ENCODE measurements around the gene HINT2.
A peak's percentile ranks its signal among the peaks of the same experiment; 100 is the strongest.

The HINT2 gene

DNA sequence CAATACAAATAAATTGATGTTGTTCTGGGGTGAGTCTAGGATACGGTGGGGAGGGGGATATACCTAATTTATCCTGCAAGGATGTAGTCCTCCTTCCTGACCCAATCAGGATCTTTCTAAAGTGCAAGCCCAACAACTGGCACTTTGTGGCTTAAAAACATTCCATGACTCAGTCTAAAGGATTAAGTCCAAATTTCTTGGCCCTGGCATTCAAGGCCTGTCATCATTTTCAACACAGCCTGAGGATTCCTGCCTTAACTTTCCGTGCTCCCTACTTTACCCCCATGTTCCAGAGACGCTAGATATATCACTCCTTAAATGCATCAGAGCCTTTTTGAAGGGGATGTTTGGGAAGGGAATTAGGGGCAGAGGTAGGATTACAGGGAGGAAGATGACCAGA, 12.6 kb upstream of the HINT2 start:
- CTCF ChIA-PET: interaction anchor here (1.3 kb wide), 1 partner anchor 37 kb away, joined by 8 read pairs; no protein-coding TSS in a partner anchor
- DNase-seq (ENCODE audit: extremely low spot score): no peak
- TF ChIP-seq, protein P1, sequence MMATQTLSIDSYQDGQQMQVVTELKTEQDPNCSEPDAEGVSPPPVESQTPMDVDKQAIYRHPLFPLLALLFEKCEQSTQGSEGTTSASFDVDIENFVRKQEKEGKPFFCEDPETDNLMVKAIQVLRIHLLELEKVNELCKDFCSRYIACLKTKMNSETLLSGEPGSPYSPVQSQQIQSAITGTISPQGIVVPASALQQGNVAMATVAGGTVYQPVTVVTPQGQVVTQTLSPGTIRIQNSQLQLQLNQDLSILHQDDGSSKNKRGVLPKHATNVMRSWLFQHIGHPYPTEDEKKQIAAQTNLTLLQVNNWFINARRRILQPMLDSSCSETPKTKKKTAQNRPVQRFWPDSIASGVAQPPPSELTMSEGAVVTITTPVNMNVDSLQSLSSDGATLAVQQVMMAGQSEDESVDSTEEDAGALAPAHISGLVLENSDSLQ (IDR thresholded peaks at IDR 0.05): no peak
- TF ChIP-seq BHLHE40 (IDR thresholded peaks at IDR 0.05; ENCODE audit: borderline replicate concordance) (no peak), SUZ12 (IDR thresholded peaks at IDR 0.05) (no peak), ARNT (IDR thresholded peaks at IDR 0.05) (no peak), CTBP1 (IDR thresholded peaks at IDR 0.05; ENCODE audit: borderline replicate concordance) (no peak), ZNF384 (IDR thresholded peaks at IDR 0.05) (no peak)
- POLR2A ChIA-PET: interaction anchor here (1.9 kb wide), 1 partner anchor 13 kb away, joined by 9 read pairs; the partner anchor contains the start of gene HINT2

DNA sequence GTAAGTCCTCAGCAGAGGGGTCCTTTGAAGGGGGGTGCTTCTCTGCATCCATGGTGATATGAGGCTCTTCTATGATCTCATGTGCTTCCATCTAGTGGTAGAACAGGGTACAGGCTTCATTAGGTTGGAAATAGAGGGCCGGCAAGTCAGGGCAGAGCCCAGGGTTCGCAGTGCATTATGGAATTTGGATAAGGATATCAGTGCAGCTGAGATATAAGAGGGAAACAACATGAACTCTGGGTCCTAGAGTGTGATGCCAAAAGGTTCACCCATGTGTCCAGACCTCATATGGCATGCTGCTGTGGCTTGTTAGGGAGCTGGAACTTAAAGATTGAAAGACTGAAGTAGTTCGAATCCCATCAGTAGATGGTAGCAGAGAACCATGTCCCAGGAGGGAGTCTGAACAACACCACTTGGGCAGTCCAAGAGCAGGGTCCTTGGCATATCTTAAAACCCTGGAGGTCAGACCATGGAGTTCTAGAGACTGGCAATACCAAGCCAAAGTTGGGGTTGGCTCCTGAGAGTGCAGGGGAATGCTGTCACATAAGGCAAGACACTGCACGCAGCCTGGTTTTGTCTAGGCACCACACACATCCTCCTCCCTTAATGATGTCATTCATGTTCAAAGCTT, 11.3 kb upstream of the HINT2 start:
- DNase-seq (ENCODE audit: extremely low spot score): peak; percentile 65
- CTCF ChIA-PET: interaction anchor here (1.3 to 1.7 kb wide), 3 partner anchors 13 to 56 kb away, joined by 6 to 10 read pairs (median 8); partner anchors contain the start of gene SPAG8
- POLR2A ChIA-PET: interaction anchor here (0.8 to 1.6 kb wide), 2 partner anchors 12 to 94 kb away, joined by 3 to 4 read pairs; partner anchors contain the start of genes CREB3, HINT2 and TLN1
- TF ChIP-seq LEF1 (IDR thresholded peaks at IDR 0.05; ENCODE audit: borderline replicate concordance) (no peak), FOXK2 (IDR thresholded peaks at IDR 0.05) (no peak), BHLHE40 (IDR thresholded peaks at IDR 0.05; ENCODE audit: borderline replicate concordance) (no peak), FOXA1 (IDR thresholded peaks at IDR 0.05) (no peak), ARNT (IDR thresholded peaks at IDR 0.05) (no peak), NFRKB (IDR thresholded peaks at IDR 0.05) (no peak), ZNF384 (IDR thresholded peaks at IDR 0.05) (no peak), SUZ12 (IDR thresholded peaks at IDR 0.05) (no peak), HDGF (IDR thresholded peaks at IDR 0.05; ENCODE audit: borderline replicate concordance) (no peak), CTBP1 (IDR thresholded peaks at IDR 0.05; ENCODE audit: borderline replicate concordance) (no peak), L3MBTL2 (conservative IDR thresholded peaks at IDR 0.05) (no peak), FOXM1 (IDR thresholded peaks at IDR 0.05; ENCODE audit: borderline replicate concordance) (no peak), TARDBP (IDR thresholded peaks at IDR 0.05) (no peak), ELF4 (IDR thresholded peaks at IDR 0.05) (no peak), SP1 (IDR thresholded peaks at IDR 0.05) (no peak)
- TF ChIP-seq, protein P1 (IDR thresholded peaks at IDR 0.05): no peak

DNA sequence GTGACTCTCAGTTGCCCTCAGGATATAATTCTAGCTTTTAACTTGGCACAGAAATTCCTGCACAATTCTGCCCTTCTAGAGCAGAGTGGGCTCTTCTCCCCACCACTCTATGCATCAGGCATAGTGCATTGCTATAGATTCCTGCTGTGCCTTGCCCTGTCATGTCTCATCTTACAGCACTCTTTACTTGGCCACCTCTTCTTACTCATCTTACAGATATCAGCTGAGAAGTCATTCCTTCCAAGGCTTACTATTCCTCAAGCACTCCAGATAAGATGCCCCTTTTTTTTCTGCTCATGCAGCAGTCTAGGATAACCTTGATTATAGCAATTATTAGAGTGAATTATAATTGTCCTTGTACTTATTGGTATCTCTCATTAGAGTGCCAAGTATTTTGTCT, 8.1 kb upstream of the HINT2 start:
- CTCF ChIA-PET: no interaction called here
- TF ChIP-seq FOXA1 (IDR thresholded peaks at IDR 0.05) (no peak), FOXM1 (IDR thresholded peaks at IDR 0.05; ENCODE audit: borderline replicate concordance) (no peak), CTBP1 (IDR thresholded peaks at IDR 0.05; ENCODE audit: borderline replicate concordance) (no peak), ZNF384 (IDR thresholded peaks at IDR 0.05) (no peak), L3MBTL2 (conservative IDR thresholded peaks at IDR 0.05) (no peak), SP1 (IDR thresholded peaks at IDR 0.05) (no peak), SUZ12 (IDR thresholded peaks at IDR 0.05) (no peak), FOXK2 (IDR thresholded peaks at IDR 0.05) (no peak), NFRKB (IDR thresholded peaks at IDR 0.05) (no peak), ELF4 (IDR thresholded peaks at IDR 0.05) (no peak), BHLHE40 (IDR thresholded peaks at IDR 0.05; ENCODE audit: borderline replicate concordance) (no peak), HDGF (IDR thresholded peaks at IDR 0.05; ENCODE audit: borderline replicate concordance) (no peak), ARNT (IDR thresholded peaks at IDR 0.05) (no peak), TARDBP (IDR thresholded peaks at IDR 0.05) (no peak), LEF1 (IDR thresholded peaks at IDR 0.05; ENCODE audit: borderline replicate concordance) (no peak)
- TF ChIP-seq, protein P1 (IDR thresholded peaks at IDR 0.05): no peak
- POLR2A ChIA-PET: no interaction called here
- no peak for DNase-seq (ENCODE audit: extremely low spot score)

DNA sequence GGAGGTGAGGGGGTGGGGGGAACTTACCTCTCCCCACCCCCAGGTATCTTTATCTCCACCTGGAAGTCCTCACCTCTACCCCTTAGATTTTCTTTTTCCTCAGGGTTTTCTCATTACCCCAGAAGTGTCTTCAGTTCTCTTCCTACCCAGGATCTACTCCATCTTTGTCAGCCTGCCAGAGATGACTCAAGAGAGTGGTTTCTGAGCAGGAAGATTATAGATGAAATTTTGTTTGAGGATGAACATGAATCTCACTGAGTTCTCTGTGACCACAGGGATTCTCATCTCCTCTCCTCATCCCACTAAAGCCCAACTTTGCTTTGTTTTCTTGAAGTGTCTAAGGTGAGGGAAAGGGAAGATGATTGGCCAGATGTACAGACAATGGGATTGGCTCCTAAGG, 5.2 kb upstream of the HINT2 start:
- POLR2A ChIA-PET: no interaction called here
- TF ChIP-seq CTBP1 (IDR thresholded peaks at IDR 0.05; ENCODE audit: borderline replicate concordance): no peak
- no peak for TF ChIP-seq HDGF (IDR thresholded peaks at IDR 0.05; ENCODE audit: borderline replicate concordance)
- TF ChIP-seq L3MBTL2 (conservative IDR thresholded peaks at IDR 0.05): no peak
- TF ChIP-seq SP1 (IDR thresholded peaks at IDR 0.05): no peak
- TF ChIP-seq FOXM1 (IDR thresholded peaks at IDR 0.05; ENCODE audit: borderline replicate concordance): no peak
- TF ChIP-seq LEF1 (IDR thresholded peaks at IDR 0.05; ENCODE audit: borderline replicate concordance): no peak
- CTCF ChIA-PET: no interaction called here
- no peak for DNase-seq (ENCODE audit: extremely low spot score)

DNA sequence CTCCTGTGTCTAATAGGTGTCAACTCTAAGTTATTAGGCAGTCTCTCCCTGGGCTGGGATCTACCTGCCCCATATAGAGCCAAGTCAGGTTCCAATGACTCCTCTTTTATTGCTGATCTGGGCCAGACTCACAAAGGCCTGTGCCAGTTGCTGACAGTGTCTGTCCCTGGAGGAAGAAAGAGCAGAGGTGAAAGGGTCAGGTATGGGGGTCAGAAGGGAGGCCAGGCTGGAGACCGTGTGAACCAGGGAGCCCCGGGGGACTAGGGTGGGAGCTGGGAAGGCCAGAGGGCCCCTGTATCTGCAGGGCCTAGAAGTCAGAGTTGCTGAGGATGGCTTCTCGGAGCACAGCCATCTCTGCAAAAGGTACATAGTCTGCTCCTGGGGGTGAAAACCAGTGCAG, 3.5 kb upstream of the HINT2 start:
- POLR2A ChIA-PET: no interaction called here
- TF ChIP-seq FOXK2 (IDR thresholded peaks at IDR 0.05) (no peak), L3MBTL2 (conservative IDR thresholded peaks at IDR 0.05) (no peak), BHLHE40 (IDR thresholded peaks at IDR 0.05; ENCODE audit: borderline replicate concordance) (no peak), NFRKB (IDR thresholded peaks at IDR 0.05) (no peak), TARDBP (IDR thresholded peaks at IDR 0.05) (no peak), SP1 (IDR thresholded peaks at IDR 0.05) (no peak), ARNT (IDR thresholded peaks at IDR 0.05) (no peak)
- DNase-seq (ENCODE audit: extremely low spot score): no peak
- CTCF ChIA-PET: no interaction called here

DNA sequence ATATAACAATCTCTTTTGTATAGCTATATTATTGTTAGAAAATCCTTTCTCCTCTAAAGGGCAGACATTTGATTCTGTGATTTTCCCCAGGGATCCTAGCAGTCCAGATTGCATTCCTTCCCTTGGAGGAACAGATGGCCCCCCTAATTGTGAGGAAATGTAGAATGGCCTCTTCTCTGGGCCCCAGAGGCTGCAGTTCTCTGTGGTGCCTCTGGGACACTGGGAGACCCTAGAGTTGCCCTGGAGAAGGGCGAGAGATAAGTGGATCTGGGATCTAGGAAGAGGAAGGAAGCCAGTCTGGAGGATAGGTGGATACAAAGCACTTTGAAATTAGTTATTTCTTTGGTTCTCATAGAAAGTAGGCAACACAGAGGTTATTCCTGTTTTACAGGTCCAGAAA, 1.9 kb upstream of the HINT2 start:
- CTCF ChIA-PET: no interaction called here
- TF ChIP-seq ARNT (IDR thresholded peaks at IDR 0.05) (no peak), CTBP1 (IDR thresholded peaks at IDR 0.05; ENCODE audit: borderline replicate concordance) (no peak)
- DNase-seq (ENCODE audit: extremely low spot score): peak; percentile 31
- POLR2A ChIA-PET: no interaction called here
